Keratinocyte (primary cell): ENCODE measurements around the gene EWSR1. TPM values are rescaled to one million over a fixed set of nuclear protein-coding genes. Genes with fewer than 3 reads are reported as not detected.

Experiments used
- DNase-seq: peaks from one replicate; pipeline ENCODE4 v3.0.0-alpha.2; 2011; ENCODE audit warnings: low read depth, missing footprints, low spot score
- FAIRE-seq: peaks from 2 replicates; lab custom pipeline; 2011; peaks lifted over from hg19 to GRCh38; lab: Jason Lieb, UNC
- H2AFZ ChIP-seq: 2 replicates; pipeline ENCODE4 v1.6.0; 2012; ENCODE audit warnings: low read length, control low read depth, inconsistent platforms; ENCODE audit not compliant: control insufficient read depth
- H3K27ac ChIP-seq: 2 replicates; pipeline ENCODE4 v1.5.1; 2011; ENCODE audit warnings: low read length; ENCODE audit not compliant: control insufficient read depth, insufficient read depth
- H3K27me3 ChIP-seq: 3 replicates; pipeline ENCODE4 v1.6.0; 2011; ENCODE audit warnings: low read length; ENCODE audit not compliant: control insufficient read depth, insufficient read depth; ENCODE audit errors: extremely low read depth
- H3K36me3 ChIP-seq, 2 experiments: 2 replicates in 1 of 2; 3 replicates in 1 of 2; pipeline ENCODE4 v1.5.1; 2011; ENCODE audit warnings: low read length in 2 of 2, mild to moderate bottlenecking in 1 of 2; ENCODE audit not compliant: control insufficient read depth in 2 of 2, insufficient read depth in 2 of 2; ENCODE audit errors: extremely low read depth in 1 of 2
- H3K4me1 ChIP-seq: 3 replicates; pipeline ENCODE4 v1.5.1; 2011; ENCODE audit warnings: low read length; ENCODE audit not compliant: control insufficient read depth, insufficient read depth; ENCODE audit errors: extremely low read depth
- H3K4me2 ChIP-seq: 3 replicates; pipeline ENCODE4 v1.6.0; 2011; ENCODE audit warnings: low read depth, low read length; ENCODE audit not compliant: control insufficient read depth, insufficient read depth; ENCODE audit errors: extremely low read depth
- H3K4me3 ChIP-seq, 3 experiments: fragments of 200-600 bp in 1 of 3; sonication (generic) in 1 of 3; 2 replicates in 2 of 3; 3 replicates in 1 of 3; pipeline ENCODE4 v1.5.1; 2011 to 2016; ENCODE audit warnings: low read length in 3 of 3, mild to moderate bottlenecking in 3 of 3, control low read depth in 2 of 3, inconsistent platforms in 1 of 3, low read depth in 1 of 3, mixed read lengths in 1 of 3, mixed run types in 1 of 3, moderate library complexity in 1 of 3; ENCODE audit not compliant: control insufficient read depth in 2 of 3, insufficient read depth in 2 of 3; ENCODE audit errors: extremely low read depth in 1 of 3
- H3K79me2 ChIP-seq: 2 replicates; pipeline ENCODE4 v1.6.0; 2012; ENCODE audit warnings: low read length; ENCODE audit not compliant: control insufficient read depth, insufficient read depth
- H3K9ac ChIP-seq: 3 replicates; pipeline ENCODE4 v1.6.0; 2011; ENCODE audit warnings: low read length; ENCODE audit not compliant: control insufficient read depth, insufficient read depth; ENCODE audit errors: extremely low read depth
- H3K9me1 ChIP-seq: 3 replicates; pipeline ENCODE4 v1.6.0; 2011; ENCODE audit warnings: low read length; ENCODE audit not compliant: control insufficient read depth, insufficient read depth; ENCODE audit errors: extremely low read depth
- H3K9me3 ChIP-seq: 2 replicates; pipeline ENCODE4 v1.5.1; 2012; ENCODE audit warnings: low read depth, low read length; ENCODE audit not compliant: control insufficient read depth
- H4K20me1 ChIP-seq: 3 replicates; pipeline ENCODE4 v1.6.0; 2011; ENCODE audit warnings: low read length; ENCODE audit not compliant: control insufficient read depth, insufficient read depth; ENCODE audit errors: extremely low read depth
- CTCF ChIP-seq, 3 experiments: IDR thresholded peaks in 1 of 3; conservative IDR thresholded peaks in 1 of 3; optimal IDR thresholded peaks in 1 of 3; 2 replicates in 2 of 3; 3 replicates in 1 of 3; pipeline versions ENCODE3 to v1.5.1; 2011; ENCODE audit warnings: low read length in 3 of 3, mild to moderate bottlenecking in 3 of 3, moderate library complexity in 2 of 3, control low read depth in 1 of 3, inconsistent platforms in 1 of 3; ENCODE audit not compliant: insufficient read depth in 2 of 3; ENCODE audit errors: extremely low read depth in 1 of 3
- EZH2 ChIP-seq: IDR thresholded peaks from one replicate; pipeline ENCODE4 v1.6.1; 2012; ENCODE audit warnings: inconsistent platforms, mild to moderate bottlenecking, low read length, moderate library complexity
- dilution Hi-C: fragments of 300-500 bp; cut with MboI; formaldehyde crosslinking; loops from one replicate; pipeline ENCODE4 v1.7.0; 2020; ENCODE audit warnings: low sequenced_read_pairs; ENCODE audit not compliant: extremely low pct_ligation_motif_present
- polyA plus RNA-seq, 5 experiments: library from polyadenylated mRNA; depleted of rRNA in 3 of 5; stranded (reverse) in 3 of 5; stranded (forward) in 1 of 5; unstranded in 1 of 5; fragments of >200 nt; gene quantifications; 1 replicate in 1 of 5; 2 replicates in 3 of 5; 3 replicates in 1 of 5; pipeline versions ENCODE4 v1.2.1 to v1.2.3, GENCODE V29; 2011 to 2012; ENCODE audit warnings: missing spikeins in 2 of 5, low read depth in 1 of 5, low replicate concordance in 1 of 5

The EWSR1 gene
- polyA plus RNA-seq, 1 donor (not counting 4 experiments of a cell fraction or from before 2014, with no cell fraction given): 245 TPM

- no peaks in the 10 kb centered on the region for H3K9me1 ChIP-seq
- H3K4me1 ChIP-seq: peaks cover 42% of the 10 kb centered on the region
- peak within 1 kb of the TSS; percentile 79 for H3K9ac ChIP-seq
- TF ChIP-seq EZH2 (no peak), CTCF (optimal IDR thresholded peaks at IDR 0.05 in 1 of 3, IDR thresholded peaks at IDR 0.05 in 1 of 3, conservative IDR thresholded peaks at IDR 0.05 in 1 of 3; ENCODE audit: extremely low read depth in 1 of 3, insufficient read depth in 2 of 3, low read length in 3 of 3) (peak in 2 of 3 experiments; percentile 74 to 80)
- DNase-seq (no peak), FAIRE-seq (no peak)
- peaks cover 3% of the 10 kb centered on the region for H4K20me1 ChIP-seq
- dilution Hi-C loops: no loop called here
- H3K36me3 ChIP-seq: peaks cover under 1 to 12% of the 10 kb centered on the region in 2 experiments
- peak within 1 kb of the TSS; percentile 97 for H3K4me2 ChIP-seq
- H3K79me2 ChIP-seq: peaks cover 24% of the 10 kb centered on the region
- peak within 1 kb of the TSS; percentile 74 to 80 (median 75) for H3K4me3 ChIP-seq
- H3K9me3 ChIP-seq: no peaks in the 10 kb centered on the region
- peak within 1 kb of the TSS; percentile 91 for H2AFZ ChIP-seq
- H3K27ac ChIP-seq: peak within 1 kb of the TSS; percentile 81
- no peaks in the 10 kb centered on the region for H3K27me3 ChIP-seq
These were observed 38.2 kb downstream of the EWSR1 start, which contains the start of gene GAS2L1 for GRCh38 chr22:29306175-29306834. Gene GAS2L1 (plus strand): TSS chr22:29306650. CDS start chr22:29308106, 1,456 bp downstream.

GRCh38 chr22:29306835-29307595 is 38.9 kb downstream of the EWSR1 start:
- Histone ChIP-seq H3K79me2 (peaks cover 24% of the 10 kb centered on the region), H3K27me3 (no peaks in the 10 kb centered on the region), H3K4me1 (peaks cover 43% of the 10 kb centered on the region), H3K4me3 (peak overlapping the region; percentile 74 to 80 (median 75)), H3K27ac (peak overlapping the region; percentile 81), H3K9me3 (no peaks in the 10 kb centered on the region), H2AFZ (peak overlapping the region; percentile 91), H3K36me3 (peaks cover 2 to 15% of the 10 kb centered on the region in 2 experiments), H3K9me1 (no peaks in the 10 kb centered on the region), H3K4me2 (peak overlapping the region; percentile 97), H4K20me1 (peaks cover 7% of the 10 kb centered on the region), H3K9ac (peak overlapping the region; percentile 79)
- no peak for FAIRE-seq
- dilution Hi-C loops: no loop called here
- DNase-seq: no peak
- TF ChIP-seq EZH2: no peak
- no peak for TF ChIP-seq CTCF (optimal IDR thresholded peaks at IDR 0.05 in 1 of 3, IDR thresholded peaks at IDR 0.05 in 1 of 3, conservative IDR thresholded peaks at IDR 0.05 in 1 of 3; ENCODE audit: extremely low read depth in 1 of 3, insufficient read depth in 2 of 3, low read length in 3 of 3)
